HG03565 (cell line): ENCODE data around the gene SEMA6B.
"Not testable (repeated sequence)": the region's sequence is repeated elsewhere in the genome, so short reads cannot be mapped to it uniquely, and the experiment has no call there.

ENCODE experiments used
- ATAC-seq: cut with Tn5 transposase; IDR thresholded peaks from one replicate; pipeline ENCODE4 v1.9.1; 2021; ENCODE audit warnings: mild to moderate bottlenecking, moderate library complexity; ENCODE audit not compliant: unreplicated experiment

Gene SEMA6B

DNA sequence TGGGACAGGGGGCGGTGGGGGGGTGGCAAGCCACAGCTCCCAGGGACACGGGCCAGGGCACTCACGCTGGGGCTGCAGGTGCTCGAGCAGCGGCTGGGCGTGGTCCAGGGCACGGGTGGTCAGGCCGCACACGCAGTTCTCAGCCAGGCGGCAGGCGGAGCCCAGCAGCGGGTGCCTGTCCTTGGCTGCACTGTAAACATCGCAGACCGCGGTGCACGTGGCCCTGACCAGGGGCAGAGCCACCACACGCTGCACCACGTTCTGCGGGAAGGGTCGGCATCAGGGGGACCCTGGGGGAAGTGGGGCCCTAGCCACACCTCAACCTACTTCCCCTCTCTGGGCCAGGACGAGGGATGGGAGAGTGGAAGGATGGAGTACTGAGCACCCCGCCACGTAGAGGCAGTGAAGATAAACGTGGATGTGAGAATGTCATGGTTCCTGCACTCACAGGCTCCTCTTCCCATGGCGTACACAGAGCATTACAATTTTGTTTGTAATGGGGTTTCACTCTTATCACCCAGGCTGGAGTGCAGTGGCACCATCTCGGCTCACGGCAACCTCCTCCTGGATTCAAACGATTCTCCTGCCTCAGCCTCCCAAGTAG is 27.8 kb downstream of the SEMA6B start:
- ATAC-seq: no peak

DNA sequence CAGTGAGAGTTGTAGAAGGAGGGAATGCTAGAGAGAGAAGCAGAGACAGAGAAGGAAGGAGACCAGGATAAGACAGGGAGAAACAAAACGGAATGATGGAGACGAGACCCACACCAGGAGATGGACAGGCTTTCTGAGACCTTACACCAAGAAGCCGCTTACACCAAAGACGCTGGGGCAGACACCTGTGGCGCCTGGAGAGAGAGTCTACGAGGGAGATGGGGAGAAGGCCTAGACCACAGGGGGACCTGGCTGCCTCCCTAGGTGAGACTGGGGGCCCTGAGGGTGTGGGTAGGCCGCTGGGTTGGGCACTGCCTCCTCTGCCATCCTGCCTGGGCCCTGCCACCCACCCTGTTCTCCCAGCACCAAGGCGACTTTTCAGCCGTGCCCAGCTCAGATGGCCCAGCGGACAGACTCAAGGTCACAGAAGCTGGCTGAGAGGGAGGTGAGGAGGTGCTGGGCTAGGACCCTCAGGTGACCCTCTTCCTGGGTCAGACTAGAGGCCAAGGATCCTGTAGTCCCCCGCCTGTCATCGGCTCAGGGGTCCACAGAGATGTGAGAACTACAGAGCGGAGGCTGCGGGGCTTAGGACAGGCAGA is 29.5 kb downstream of the SEMA6B start:
- no peak for ATAC-seq

DNA sequence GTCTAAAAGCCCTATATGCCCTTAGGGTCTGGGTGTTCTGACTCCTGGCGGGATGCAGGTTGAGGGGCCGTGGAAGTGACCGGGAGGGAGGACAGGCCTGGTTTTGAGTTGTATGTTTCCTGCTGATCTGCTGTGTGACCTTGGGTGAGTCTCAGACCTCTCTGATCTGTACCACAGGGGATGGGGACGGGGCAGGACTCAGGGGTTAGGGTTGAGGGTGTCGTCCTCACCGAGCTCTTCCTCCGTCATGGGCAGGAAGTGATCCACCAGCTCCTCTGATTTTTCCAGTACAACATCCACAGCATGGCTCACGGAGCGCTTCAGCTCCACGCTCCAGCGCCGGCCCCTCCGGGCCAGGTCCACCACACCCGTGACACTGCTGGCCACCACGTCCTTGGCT is 30.6 kb downstream of the SEMA6B start:
- no peak for ATAC-seq

DNA sequence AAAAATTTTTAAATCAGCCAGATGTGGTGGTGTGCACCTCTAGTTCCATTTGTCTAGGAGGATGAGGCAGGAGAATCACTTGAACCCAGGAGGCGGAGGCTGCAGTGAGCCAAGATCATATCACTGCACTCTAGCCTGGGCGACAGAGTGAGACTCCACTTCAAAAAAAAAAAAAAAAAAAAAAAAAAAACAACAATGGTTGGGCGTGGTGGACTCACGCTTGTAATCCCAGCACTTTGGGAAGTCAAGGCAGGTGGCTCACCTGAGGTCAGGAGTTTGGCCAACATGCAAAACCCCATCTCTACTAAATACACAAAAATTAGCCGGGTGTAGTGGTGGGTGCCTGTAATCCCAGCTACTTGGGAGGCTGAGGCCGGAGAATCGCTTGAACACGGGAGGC is 32.1 kb downstream of the SEMA6B start:
- ATAC-seq: not testable (repeated sequence)

DNA sequence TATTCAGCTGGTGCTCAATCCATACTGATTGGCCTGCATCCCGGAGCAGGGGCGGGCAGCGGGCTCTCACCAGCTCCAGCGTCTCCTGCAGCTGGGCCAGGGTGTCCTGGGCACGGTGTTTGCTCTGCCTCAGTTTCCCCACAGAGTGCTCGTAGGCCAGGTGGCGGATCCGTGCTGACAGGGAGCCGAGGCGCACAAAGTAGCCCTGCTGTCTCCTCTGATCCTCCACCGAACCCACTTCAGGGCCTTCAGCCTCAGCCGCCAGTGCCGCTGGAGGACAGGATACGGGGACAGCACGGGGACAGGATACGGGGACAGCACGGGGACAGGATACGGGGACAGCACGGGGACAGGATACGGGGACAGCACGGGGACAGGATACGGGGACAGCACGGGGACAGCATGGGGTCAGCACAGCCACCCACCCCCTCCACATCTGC is 33.9 kb downstream of the SEMA6B start:
- ATAC-seq: no peak

DNA sequence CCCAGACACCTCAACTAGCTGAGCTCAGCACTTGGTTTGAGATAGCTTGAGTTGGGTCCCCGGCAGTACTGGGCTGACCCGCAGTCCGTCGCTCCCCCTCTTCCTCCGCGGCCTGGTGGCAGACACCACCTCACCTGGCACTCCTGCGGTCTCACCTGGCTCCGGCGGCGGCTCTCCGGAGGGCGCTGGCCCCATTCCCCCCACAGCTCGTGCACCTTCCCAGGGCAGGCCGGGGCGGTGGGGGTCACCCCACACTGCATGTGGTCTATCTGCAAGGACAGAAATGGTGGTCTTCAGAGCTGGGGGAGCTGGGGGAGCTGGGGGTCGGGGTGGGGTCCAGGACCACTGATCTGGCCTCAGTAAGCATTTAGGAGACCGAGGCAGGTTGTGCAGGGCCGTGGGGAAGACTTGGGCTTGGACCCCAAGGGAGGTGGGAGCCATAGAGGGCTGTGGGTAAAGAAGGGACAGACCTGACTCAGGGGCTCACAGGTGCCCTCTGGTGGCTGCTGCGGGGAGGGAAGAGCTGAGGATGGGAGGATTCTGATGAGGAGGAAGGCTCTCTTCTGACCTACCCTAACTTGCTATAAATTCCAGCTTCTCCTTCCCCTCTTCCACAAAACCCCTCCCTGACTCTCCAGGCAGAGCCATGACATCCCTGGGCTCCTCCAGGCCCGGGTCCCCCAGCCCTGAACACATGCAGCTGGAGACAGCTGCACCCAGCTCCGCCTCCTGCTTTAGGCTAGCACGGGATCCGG is 34.5 kb downstream of the SEMA6B start:
- no peak for ATAC-seq

DNA sequence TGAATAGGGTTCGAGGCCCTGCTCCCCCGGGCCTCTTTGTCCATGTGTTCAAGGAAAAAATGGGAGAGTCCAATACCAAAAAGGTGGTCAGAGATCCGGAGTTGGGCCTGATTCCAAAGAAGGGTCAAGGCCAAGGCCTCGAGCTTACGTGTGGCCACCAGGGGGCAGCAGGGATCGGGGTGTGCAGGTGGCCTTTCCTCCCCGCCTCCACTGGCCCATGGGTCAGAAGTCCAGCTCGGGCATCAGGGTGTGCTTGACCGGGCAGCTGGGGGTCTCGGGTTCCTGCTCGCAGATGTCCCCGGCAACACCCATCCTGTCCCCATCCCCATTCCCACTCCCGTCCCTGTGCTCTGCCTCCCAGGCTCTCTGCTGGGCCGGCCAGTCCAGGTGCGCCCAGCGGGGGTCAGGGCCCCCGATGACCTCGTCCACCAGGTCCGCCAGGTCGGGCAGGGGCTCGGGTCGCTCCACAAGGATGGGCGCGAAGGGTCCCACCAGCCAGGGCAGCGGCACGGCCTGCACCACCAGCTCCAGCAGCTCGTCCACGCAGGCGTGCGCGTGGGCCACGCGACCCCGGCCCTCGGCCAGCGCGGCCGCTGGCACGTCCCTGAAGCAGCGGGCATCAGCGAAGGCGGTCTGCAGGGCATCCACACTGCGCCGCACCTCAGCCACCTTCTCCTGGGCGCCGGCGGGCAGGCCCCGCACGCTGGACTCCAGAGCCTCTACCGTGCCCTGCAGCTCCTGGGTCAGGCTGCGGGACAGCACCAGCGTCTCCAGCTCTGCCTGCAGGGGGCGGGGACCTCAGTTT is 36.0 kb downstream of the SEMA6B start:
- no peak for ATAC-seq

DNA sequence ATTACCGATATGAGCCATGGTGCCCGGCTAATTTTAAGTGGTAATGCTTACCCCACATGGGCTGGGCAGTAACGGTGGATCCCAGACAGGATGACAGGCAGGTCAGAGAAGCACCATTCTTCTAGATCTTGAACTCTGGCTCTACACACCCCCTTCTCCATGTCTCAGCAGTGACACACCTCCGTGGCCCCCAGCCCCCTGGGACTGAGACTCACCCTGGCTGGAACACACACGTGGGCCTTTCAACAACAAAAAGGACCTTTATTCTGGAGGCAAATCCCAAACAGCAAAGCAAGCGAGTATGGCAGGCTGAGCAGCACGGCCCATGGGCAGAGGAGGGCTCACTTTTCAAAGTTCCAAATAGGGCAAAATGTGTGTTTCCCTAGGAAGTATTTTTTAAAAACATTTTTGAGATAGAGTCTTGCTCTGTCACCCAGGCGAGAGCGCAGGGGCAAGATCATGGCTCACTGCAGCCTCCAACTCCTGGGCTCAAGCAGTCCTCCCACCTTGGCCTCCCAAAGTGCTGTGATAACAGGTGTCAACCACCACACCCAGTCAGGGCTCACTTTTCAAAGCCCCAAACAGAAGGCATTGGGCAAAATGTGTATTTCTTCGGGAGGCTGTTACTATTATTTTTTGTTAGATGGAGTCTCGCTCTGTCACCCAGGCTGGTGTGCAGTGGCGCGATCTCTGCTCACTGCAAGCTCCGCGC is 37.0 kb downstream of the SEMA6B start:
- no peak for ATAC-seq

DNA sequence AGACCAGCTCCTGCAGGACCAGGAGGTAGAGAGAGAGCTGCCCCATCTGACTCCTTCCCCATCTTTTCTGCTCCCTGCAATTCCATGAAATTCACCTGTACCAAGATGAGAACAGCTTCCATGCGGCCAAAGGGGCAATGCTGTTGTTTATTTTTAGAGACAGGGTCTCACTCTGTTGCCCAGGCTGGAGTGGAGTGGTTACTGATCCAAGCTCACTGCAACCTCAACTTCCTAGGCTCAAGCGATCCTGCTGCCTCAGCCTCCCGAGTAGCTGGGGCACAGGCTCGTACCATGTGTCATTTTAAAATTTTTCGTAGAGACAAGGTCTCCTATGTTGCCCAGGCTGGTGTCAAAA is 37.6 kb downstream of the SEMA6B start:
- no peak for ATAC-seq

DNA sequence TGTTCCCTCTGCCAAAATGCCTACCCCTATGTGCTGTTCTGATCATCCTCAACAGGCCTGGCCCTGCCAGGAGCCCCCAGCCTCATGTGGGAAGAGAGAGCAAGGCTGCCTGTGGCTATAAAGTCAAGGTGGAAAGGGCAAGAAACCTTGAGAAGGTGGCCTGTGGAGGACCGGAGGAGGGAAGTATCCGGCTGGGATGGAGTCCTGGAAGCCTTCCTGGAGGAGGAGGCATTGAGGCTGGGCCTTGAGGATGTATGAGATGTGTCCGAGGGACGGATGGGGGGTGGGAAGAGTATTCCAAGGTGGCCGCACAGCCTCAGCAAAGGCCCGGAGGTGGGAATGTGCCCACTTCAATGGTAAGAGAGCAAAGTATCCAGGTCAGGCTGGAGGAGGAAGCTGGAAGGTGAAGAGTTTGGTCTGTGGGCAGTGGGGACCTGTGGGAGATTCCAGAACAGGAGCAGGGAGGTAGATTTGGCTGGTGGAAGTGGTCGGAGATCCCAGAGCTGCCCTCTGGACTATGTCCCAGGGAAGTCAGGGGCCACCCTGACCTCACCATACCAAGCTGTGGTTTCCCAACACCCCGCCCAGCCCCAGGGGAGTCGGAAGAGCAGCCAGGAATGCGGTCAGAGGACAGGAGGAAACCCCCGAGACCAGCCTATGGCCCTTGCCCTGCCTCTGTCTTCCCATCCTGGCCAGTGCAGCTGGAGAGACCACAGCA is 38.2 kb downstream of the SEMA6B start:
- ATAC-seq: no peak

DNA sequence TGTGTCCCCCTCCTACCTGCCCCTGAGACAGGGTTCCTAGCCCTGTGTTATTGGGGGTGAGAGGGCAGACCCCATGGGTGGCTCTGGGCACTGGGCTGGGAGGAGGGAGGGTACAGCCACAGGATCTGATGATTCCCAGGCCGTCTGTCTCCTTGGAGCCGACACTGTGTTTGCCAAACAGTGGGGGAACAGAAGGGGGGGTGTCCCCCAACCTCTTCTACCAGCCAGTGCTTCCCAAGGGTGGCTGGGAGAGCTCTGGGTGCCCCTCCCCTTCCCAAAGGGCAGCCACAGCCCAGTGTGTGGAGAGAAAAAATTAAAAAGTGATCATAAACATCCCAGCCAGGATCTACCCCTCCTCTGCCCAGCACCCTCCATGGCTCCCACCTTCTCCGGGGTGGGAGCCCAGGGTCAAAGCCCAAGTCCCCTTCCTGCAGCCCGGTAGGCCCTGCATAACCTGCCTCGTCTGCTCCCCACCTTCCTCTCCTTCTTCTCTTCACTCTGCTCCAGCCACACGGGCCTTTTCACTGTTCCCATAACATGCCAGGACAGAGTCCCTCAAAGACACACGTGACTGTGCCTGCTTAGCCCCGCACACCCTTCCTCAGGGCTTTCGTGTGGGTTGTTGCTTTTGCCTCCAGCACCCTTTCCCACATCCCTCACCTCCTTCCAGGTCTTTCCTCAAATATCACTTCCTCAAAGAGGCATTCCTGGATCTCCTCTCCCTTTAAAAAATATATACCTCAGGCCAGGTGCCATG is 39.8 kb downstream of the SEMA6B start:
- ATAC-seq: no peak

DNA sequence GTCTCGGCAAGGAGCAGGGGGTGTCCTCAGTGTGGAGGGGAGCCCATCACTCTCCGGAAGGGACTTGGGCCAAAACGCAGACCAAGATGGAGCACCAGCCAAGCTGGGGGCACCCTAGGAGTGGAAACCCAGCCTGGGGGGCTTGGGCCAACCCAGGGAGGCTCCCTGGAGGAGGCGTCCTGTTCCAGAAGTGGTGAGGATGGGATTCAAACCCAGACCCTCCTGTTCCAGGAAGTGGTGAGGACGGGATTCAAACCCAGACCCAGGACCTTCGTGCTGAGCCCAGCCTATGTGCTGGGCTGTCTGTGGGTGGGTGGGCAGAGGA is 40.4 kb downstream of the SEMA6B start:
- ATAC-seq: no peak

DNA sequence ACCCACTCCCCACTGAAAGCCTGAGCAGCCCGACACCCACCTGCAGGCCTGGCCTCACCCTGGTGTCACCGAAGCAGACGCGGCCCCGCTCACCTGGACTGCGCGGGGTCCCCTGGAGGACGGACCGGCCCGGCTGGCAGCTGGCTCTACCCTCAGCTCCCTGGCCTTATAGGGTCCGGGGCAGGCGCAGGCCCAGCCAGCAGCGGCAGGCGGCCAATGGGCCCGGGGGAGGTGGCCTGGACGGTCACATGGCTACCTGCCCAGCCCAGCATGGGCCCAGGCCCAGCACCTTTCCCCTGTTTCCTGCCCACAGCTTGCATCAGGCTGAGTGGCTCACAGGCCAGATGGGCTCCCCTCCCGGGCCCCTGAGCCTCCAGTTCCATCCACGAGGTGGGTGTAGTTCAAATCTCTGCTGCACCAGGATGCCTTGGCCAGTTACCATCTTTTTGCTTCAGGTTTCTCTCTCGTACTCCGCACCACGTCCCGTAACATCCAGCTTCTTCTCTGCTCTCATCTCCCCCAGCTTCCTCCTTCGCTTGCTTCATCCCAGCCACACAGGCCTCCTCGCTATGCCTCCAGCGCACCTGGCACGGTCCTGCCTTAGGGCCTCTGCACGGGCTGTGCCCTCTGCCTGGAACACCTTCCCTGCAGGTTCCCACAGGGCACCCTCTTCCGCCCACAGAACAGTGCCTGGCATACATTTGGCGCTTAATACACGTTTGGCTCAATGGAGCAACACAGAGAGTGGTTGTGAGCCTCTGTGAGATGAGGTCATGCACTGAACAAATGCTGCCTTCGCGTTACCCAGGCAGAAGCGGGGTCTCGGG is 40.9 kb downstream of the SEMA6B start, which contains the start of gene PLIN4:
TSS of gene PLIN4 (minus strand) at position 142 of the 827 bp plus-strand sequence. CDS start 214 bp downstream, outside the sequence.
- no peak for ATAC-seq

DNA sequence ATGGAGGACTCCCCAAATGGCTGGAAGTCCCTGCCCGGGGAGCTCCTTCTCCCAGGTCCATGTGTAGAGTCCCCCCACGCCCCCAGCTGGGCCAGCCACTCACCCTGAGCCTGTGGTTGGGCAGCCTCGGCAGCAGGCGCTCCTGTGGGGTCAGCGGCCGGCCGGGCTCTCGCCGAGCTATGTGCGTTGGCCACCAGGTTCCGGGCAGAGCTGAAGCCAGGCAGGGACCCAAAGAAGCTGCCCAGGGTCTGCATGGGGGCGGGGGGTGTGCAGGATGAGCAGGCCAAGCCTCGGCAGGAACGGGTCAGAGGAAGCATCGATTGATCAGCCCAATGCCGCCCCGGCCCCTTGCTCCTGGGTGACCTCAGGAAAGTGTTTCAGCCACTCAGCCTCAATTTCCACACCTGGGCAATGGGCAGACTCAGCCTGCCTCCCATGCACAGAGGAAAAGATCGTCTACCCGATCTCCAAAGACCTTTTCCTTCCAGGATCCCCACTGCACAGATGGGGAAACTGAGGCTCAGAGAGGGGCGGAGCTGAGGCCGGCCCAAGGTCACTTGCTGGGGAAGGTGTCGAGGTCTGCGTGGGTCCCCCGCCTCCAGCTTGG is 41.9 kb downstream of the SEMA6B start:
- no peak for ATAC-seq

DNA sequence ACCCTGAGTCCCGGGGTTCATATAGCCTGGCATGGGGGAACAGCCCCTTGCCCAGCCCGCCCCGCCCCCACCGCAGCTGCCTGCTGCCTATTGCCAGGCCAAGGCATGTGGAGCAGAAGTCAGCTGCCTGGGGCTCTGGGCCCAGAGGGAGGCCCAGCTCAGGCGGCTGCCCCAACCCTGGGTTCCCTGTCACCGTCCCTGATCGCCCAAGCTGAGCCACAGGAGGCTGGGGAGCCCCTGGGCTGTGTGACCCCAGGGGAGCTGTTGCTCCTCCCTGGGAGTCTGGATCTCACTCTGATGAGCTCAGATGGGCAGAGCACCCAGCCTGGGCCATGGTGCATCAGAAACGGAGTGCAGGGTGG is 42.6 kb downstream of the SEMA6B start:
- ATAC-seq: no peak

DNA sequence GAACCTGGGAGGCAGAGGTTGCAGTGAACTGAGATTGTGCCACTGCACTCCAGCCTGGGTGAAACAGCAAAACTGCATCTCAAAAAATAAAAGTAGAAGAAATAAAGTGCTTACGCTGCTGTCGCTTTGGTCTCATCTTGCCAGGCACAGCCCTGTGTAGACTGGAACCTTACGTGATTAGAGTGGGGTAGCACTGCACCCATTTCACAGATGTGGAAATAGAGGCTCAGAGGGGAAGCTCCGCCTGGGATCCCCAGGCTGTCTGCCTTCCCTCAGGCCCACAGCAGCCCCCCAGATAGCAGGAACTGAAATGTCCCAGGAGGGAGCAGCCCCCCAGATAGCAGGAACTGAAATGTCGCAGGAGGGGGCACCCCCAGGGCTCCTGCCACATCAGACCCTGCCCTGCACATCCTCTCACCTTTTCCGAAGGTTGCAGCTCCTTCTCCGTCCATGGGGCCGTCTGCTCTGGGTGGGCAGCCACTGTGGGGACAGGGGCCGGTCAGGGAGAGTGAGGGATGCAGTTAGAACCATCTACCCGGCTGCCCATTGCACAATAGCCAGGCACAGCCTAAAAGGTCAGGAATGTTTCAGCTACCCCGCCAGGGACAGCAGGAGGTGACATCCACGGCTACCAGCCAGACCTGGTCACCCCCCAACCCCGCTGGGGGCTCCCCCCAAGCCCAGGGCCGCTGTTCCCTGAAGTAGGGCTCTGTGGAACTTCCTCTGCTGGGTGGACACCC is 43.1 kb downstream of the SEMA6B start:
- ATAC-seq: no peak

DNA sequence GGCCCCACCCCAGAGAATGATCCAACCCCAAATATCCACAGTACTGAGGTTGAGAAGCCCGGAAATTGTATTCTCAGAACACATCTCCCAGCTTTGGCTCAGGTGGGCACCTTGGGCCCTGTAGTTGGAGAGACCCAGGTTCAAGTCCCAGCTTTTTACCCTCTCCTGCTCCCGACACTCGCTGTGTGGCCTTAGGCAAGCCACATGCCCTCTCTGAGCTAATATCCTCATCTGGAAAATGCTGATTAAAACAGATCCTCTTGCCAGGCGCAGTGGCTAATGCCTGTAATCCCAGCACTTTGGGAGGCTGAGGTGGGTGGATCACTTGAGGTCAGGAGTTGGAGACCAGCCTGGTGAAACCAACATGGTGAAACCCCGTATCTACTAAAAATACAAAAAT is 43.8 kb downstream of the SEMA6B start:
- ATAC-seq: no peak

DNA sequence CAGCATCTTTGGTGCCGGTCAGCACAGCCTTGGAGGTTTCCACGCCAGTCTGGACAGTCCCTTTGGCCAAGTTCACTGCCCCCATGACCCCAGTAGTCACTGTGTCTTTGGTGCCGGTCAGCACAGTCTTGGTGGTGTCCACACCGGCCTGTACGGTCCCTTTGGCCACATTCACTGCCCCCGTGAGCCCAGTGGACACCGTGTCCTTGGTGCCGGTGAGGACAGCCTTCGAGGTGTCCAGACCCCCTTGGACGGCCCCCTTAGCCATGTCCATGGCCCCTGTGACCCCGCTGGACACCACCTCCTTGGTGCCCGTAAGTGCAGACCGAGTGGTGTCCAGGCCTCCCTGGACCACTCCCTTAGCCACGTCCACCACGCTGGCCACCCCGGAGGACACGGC is 46.2 kb downstream of the SEMA6B start:
- no peak for ATAC-seq
